ENCODE data around the gene FALEC.

The FALEC gene

GRCh38 chr1:150477320-150477719 is 38.2 kb upstream of the FALEC start:
- no peak for TF ChIP-seq ZFX (IDR thresholded peaks at IDR 0.05; ENCODE audit: borderline replicate concordance)
- TF ChIP-seq CTCF (IDR thresholded peaks at IDR 0.05): no peak
- 0 out of 2 replicates have a peak overlapping the region, but pooled peaks have one; percentile 30 for H3K27ac ChIP-seq

GRCh38 chr1:150477733-150478132 is 37.8 kb upstream of the FALEC start:
- 0 out of 2 replicates have a peak overlapping the region, but pooled peaks have one; percentile 30 for H3K27ac ChIP-seq
- no peak for TF ChIP-seq ZFX (IDR thresholded peaks at IDR 0.05; ENCODE audit: borderline replicate concordance)
- TF ChIP-seq CTCF (IDR thresholded peaks at IDR 0.05): no peak

- no peak overlapping the region for H3K27ac ChIP-seq
- TF ChIP-seq CTCF (IDR thresholded peaks at IDR 0.05) (no peak), ZFX (IDR thresholded peaks at IDR 0.05; ENCODE audit: borderline replicate concordance) (no peak)
These were observed 36.2 kb upstream of the FALEC start for GRCh38 chr1:150479370-150479769.

- H3K27ac ChIP-seq: no peak overlapping the region
- TF ChIP-seq ZFX (IDR thresholded peaks at IDR 0.05; ENCODE audit: borderline replicate concordance) (no peak), CTCF (IDR thresholded peaks at IDR 0.05) (no peak)
These were observed 35.6 kb upstream of the FALEC start for GRCh38 chr1:150479927-150480352.

GRCh38 chr1:150484431-150484830 is 31.1 kb upstream of the FALEC start:
- TF ChIP-seq ZFX (IDR thresholded peaks at IDR 0.05; ENCODE audit: borderline replicate concordance) (no peak), CTCF (IDR thresholded peaks at IDR 0.05) (no peak)
- H3K27ac ChIP-seq: no peak overlapping the region

GRCh38 chr1:150484861-150485260 is 30.7 kb upstream of the FALEC start:
- no peak overlapping the region for H3K27ac ChIP-seq
- TF ChIP-seq ZFX (IDR thresholded peaks at IDR 0.05; ENCODE audit: borderline replicate concordance): no peak
- no peak for TF ChIP-seq CTCF (IDR thresholded peaks at IDR 0.05)

GRCh38 chr1:150486966-150487762 is 28.4 kb upstream of the FALEC start, which contains the start of gene TARS2:
Gene TARS2, plus strand, starts transcription at chr1:150487419. Its CDS starts 32 bp downstream, at chr1:150487451.
- TF ChIP-seq CTCF (IDR thresholded peaks at IDR 0.05): no peak
- TF ChIP-seq ZFX (IDR thresholded peaks at IDR 0.05; ENCODE audit: borderline replicate concordance): no peak
- H3K27ac ChIP-seq: peak within 1 kb of the TSS; percentile 58

All from 22Rv1 (cell line).